ENCODE measurements around the gene LZTS2.

LZTS2 gene

GRCh38 chr10:101027106-101027720 is 27.6 kb downstream of the LZTS2 start:
- no peaks in the 10 kb centered on the region for H3K36me3 ChIP-seq (ENCODE audit: insufficient read depth, low read length)
- no peaks in the 10 kb centered on the region for H3F3A ChIP-seq (ENCODE audit: insufficient read depth, low read length)
- no peaks in the 10 kb centered on the region for H3K9me3 ChIP-seq (ENCODE audit: low read length)
- no peaks in the 10 kb centered on the region for H4K20me1 ChIP-seq (ENCODE audit: insufficient read depth, low read length)
- no peak overlapping the region for H3K9ac ChIP-seq (ENCODE audit: low read length)
- no peaks in the 10 kb centered on the region for H3K79me2 ChIP-seq (ENCODE audit: insufficient read depth, low read length)
- 0 out of 2 replicates have a peak, but pooled peaks cover 4% of the 10 kb centered on the region for H3K27me3 ChIP-seq (ENCODE audit: insufficient read depth, low read length)
- H3K4me1 ChIP-seq (ENCODE audit: insufficient read depth, low read length, severe bottlenecking): peaks cover 10% of the 10 kb centered on the region
- TF ChIP-seq CTCF (IDR thresholded peaks at IDR 0.05; ENCODE audit: low read length) (no peak), EZH2 (IDR thresholded peaks at IDR 0.05; ENCODE audit: borderline replicate concordance, low read length) (no peak)
- H3K4me2 ChIP-seq (ENCODE audit: low read length): no peak overlapping the region
- H2AFZ ChIP-seq (ENCODE audit: low read length): no peak overlapping the region
- H3K9me2 ChIP-seq (ENCODE audit: low read depth, low read length): no peaks in the 10 kb centered on the region
- no peak overlapping the region for H3K4me3 ChIP-seq (ENCODE audit: low read depth, low read length, poor library complexity, severe bottlenecking)
- H3K27ac ChIP-seq (ENCODE audit: low read depth, low read length, poor library complexity, severe bottlenecking): no peak overlapping the region

- Histone ChIP-seq H3K4me1 (ENCODE audit: insufficient read depth, low read length, severe bottlenecking) (peaks cover 10% of the 10 kb centered on the region), H3F3A (ENCODE audit: insufficient read depth, low read length) (no peaks in the 10 kb centered on the region), H3K4me2 (ENCODE audit: low read length) (no peak overlapping the region), H3K27me3 (ENCODE audit: insufficient read depth, low read length) (0 out of 2 replicates have a peak, but pooled peaks cover 4% of the 10 kb centered on the region), H2AFZ (ENCODE audit: low read length) (no peak overlapping the region), H3K79me2 (ENCODE audit: insufficient read depth, low read length) (no peaks in the 10 kb centered on the region), H3K9me3 (ENCODE audit: low read length) (no peaks in the 10 kb centered on the region), H3K4me3 (ENCODE audit: low read depth, low read length, poor library complexity, severe bottlenecking) (no peak overlapping the region), H3K36me3 (ENCODE audit: insufficient read depth, low read length) (no peaks in the 10 kb centered on the region), H3K27ac (ENCODE audit: low read depth, low read length, poor library complexity, severe bottlenecking) (no peak overlapping the region), H4K20me1 (ENCODE audit: insufficient read depth, low read length) (no peaks in the 10 kb centered on the region), H3K9ac (ENCODE audit: low read length) (no peak overlapping the region), H3K9me2 (ENCODE audit: low read depth, low read length) (no peaks in the 10 kb centered on the region)
- no peak for TF ChIP-seq EZH2 (IDR thresholded peaks at IDR 0.05; ENCODE audit: borderline replicate concordance, low read length)
- no peak for TF ChIP-seq CTCF (IDR thresholded peaks at IDR 0.05; ENCODE audit: low read length)
Observed at GRCh38 chr10:101028446-101029337, 29.1 kb downstream of the LZTS2 start.

GRCh38 chr10:101029520-101030295 is 30.1 kb downstream of the LZTS2 start:
- Histone ChIP-seq H4K20me1 (ENCODE audit: insufficient read depth, low read length) (no peaks in the 10 kb centered on the region), H3K79me2 (ENCODE audit: insufficient read depth, low read length) (no peaks in the 10 kb centered on the region), H3K4me1 (ENCODE audit: insufficient read depth, low read length, severe bottlenecking) (peaks cover 10% of the 10 kb centered on the region), H3F3A (ENCODE audit: insufficient read depth, low read length) (no peaks in the 10 kb centered on the region), H3K27ac (ENCODE audit: low read depth, low read length, poor library complexity, severe bottlenecking) (no peak overlapping the region), H3K4me2 (ENCODE audit: low read length) (no peak overlapping the region), H3K36me3 (ENCODE audit: insufficient read depth, low read length) (no peaks in the 10 kb centered on the region), H3K9ac (ENCODE audit: low read length) (no peak overlapping the region), H3K9me2 (ENCODE audit: low read depth, low read length) (no peaks in the 10 kb centered on the region), H3K9me3 (ENCODE audit: low read length) (no peaks in the 10 kb centered on the region), H3K27me3 (ENCODE audit: insufficient read depth, low read length) (0 out of 2 replicates have a peak, but pooled peaks cover 4% of the 10 kb centered on the region), H2AFZ (ENCODE audit: low read length) (no peak overlapping the region), H3K4me3 (ENCODE audit: low read depth, low read length, poor library complexity, severe bottlenecking) (no peak overlapping the region)
- TF ChIP-seq EZH2 (IDR thresholded peaks at IDR 0.05; ENCODE audit: borderline replicate concordance, low read length) (no peak), CTCF (IDR thresholded peaks at IDR 0.05; ENCODE audit: low read length) (no peak)
